Naive B cell (primary cell): Measurements from ENCODE around the gene PIP4P1. TPM values are rescaled to one million over a fixed set of nuclear protein-coding genes. Genes with fewer than 3 reads are reported as not detected.

Experiments
- ATAC-seq, 2 donors: fragments of 150-1000 bp; cut with Tn5 transposase; 2 replicates each; pipeline ENCODE4 v1.10.0; 2021; ENCODE audit warnings: low read depth in 2 of 2, mild to moderate bottlenecking in 2 of 2, moderate library complexity in 2 of 2
- DNase-seq: peaks from one replicate; pipeline ENCODE4 v3.0.0; 2022
- H3K27ac Mint-ChIP-seq, 6 donors: one replicate each; pipeline ENCODE4 v1.8.0; 2020 to 2022; ENCODE audit warnings: mild to moderate bottlenecking in 6 of 6, mixed read lengths in 6 of 6, moderate library complexity in 5 of 6, inconsistent platforms in 2 of 6
- H3K27me3 Mint-ChIP-seq, 3 donors: one replicate each; pipeline ENCODE4 v1.8.0; 2021 to 2022; ENCODE audit warnings: mixed read lengths in 3 of 3, mild to moderate bottlenecking in 1 of 3
- H3K36me3 Mint-ChIP-seq, 2 donors: one replicate each; pipeline ENCODE4 v1.8.0; 2020 to 2022; ENCODE audit warnings: mixed read lengths in 2 of 2, inconsistent platforms in 1 of 2, mild to moderate bottlenecking in 1 of 2
- H3K4me1 Mint-ChIP-seq, 3 donors: one replicate each; pipeline ENCODE4 v1.8.0; 2020 to 2022; ENCODE audit warnings: mixed read lengths in 3 of 3, inconsistent platforms in 1 of 3, mild to moderate bottlenecking in 1 of 3, moderate library complexity in 1 of 3
- H3K4me3 Mint-ChIP-seq, 8 donors: one replicate each; pipeline ENCODE4 v1.8.0; 2020 to 2022; ENCODE audit warnings: mild to moderate bottlenecking in 8 of 8, mixed read lengths in 8 of 8, moderate library complexity in 8 of 8, inconsistent platforms in 2 of 8
- H3K9me3 Mint-ChIP-seq, 7 donors: one replicate each; pipeline ENCODE4 v1.8.0; 2020 to 2022; ENCODE audit warnings: mixed read lengths in 7 of 7, mild to moderate bottlenecking in 5 of 7, inconsistent platforms in 2 of 7, moderate library complexity in 1 of 7
- polyA plus RNA-seq, 6 donors: library from polyadenylated mRNA; unstranded; fragments of 300-500 nt; fragmentation: Illumina TruSeq; gene quantifications; one replicate each; pipeline ENCODE4 v1.2.3, GENCODE V29; 2021; ENCODE audit warnings: low read depth in 6 of 6

The PIP4P1 gene
- polyA plus RNA-seq, 6 donors from 2014 or later = 40.1 to 67.6 (median 50.4) TPM

DNA sequence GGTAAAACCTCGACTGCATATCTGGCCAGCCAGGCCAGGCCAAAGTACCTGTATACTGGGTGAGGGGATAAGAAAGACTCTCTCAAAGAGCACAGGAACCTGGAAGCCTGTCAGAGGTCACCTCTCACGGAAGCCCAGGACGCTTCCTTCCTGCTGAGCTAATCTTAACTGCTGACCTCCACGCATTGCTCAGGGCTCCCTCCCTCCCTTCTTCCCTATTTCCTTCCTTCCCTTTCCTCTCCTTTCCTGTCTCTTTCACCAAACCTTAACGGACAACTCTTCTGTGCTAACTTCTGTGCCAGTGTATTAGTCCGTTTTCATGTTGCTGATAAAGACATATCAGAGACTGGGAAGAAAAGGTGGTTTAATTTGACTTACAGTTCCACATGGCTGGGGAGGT is 29.3 kb upstream of the PIP4P1 start:
- H3K27me3 Mint-ChIP-seq = no peaks in the 10 kb centered on the region
- ATAC-seq (no peak), DNase-seq (no peak)
- peaks cover 67 to 81% (median 69%) of the 10 kb centered on the region in 3 donors for H3K4me1 Mint-ChIP-seq
- peak overlapping the region; percentile 1 to 89 (median 60) for H3K27ac Mint-ChIP-seq
- H3K9me3 Mint-ChIP-seq = peaks cover 0 to 4% (median 0%) of the 10 kb centered on the region in 7 donors
- peak overlapping the region in 7 of 8 donors; percentile 45 to 81 (median 75) for H3K4me3 Mint-ChIP-seq
- H3K36me3 Mint-ChIP-seq = no peaks in the 10 kb centered on the region

DNA sequence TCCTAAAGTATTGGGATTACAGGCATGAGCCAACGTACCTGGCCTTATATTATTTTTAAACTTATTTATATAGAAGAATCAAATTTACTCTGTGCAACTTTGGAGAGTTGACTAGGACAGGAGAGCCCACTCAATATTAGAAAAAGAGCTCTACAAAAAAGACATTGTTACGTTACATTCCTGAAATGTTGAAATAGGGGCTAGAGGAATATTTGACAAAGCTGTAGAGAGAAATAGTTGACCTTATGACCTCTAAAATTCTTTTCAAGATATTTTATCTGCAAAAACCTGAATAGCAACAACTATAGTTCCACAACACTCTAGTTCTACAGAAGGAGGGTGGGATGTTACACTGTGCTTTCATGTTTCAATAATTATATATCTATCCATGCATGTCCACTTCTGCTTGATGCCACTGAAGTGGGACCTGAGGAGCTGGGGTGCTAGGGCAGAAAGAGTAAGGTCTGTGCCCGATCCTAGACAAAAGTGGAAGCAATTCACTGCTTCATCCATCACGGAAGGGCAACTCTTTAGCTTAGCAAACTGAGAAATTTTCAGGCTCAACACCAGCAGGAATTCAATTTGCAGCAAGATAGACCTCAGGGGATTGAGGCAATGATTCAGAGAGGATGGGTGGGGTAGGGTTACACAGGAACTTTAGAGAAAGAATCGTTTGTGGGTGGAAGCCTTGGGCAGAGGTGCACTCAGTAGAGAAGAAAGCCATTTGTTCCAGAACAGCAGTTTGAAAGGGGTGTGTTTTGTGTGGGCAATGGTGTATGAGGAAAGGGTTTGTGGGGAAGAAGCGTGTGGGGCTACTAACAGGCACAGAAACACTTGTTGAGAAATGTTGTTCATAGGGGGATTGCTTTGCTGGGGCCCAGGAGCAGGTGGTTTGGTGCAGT is 28.1 kb upstream of the PIP4P1 start:
- H3K27ac Mint-ChIP-seq = peak overlapping the region; percentile 36 to 92 (median 62)
- H3K4me3 Mint-ChIP-seq = peak overlapping the region; percentile 67 to 86 (median 80)
- H3K27me3 Mint-ChIP-seq = no peaks in the 10 kb centered on the region
- DNase-seq (peak; percentile 36), ATAC-seq (peak; percentile 77 to 84)
- H3K36me3 Mint-ChIP-seq = no peaks in the 10 kb centered on the region
- peaks cover 0 to 4% (median 0%) of the 10 kb centered on the region in 7 donors for H3K9me3 Mint-ChIP-seq
- peaks cover 58 to 75% (median 61%) of the 10 kb centered on the region in 3 donors for H3K4me1 Mint-ChIP-seq

DNA sequence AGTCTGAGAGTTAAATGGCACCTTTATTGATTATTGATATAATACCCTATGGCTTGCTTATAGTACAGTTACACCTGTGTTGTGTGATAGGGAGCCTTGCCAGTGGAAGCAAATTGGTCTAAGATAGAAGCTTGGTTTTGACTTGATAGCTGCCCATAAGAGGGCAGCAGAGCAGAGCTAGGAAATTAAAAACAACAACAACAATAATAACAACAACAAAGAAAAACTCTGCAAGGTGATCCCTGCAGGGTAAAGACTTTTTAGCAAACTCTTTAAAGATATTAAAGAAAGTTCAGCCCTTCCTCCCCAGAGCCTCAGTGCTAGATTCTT is 26.1 kb upstream of the PIP4P1 start:
- Mint-ChIP-seq H3K27ac (peak overlapping the region in 1 of 6 donors; percentile 37), H3K36me3 (no peaks in the 10 kb centered on the region), H3K27me3 (no peaks in the 10 kb centered on the region), H3K4me1 (peaks cover 50 to 58% (median 51%) of the 10 kb centered on the region in 3 donors), H3K4me3 (peak overlapping the region in 4 of 8 donors; percentile 13 to 83 (median 46)), H3K9me3 (peaks cover 0 to 4% (median 0%) of the 10 kb centered on the region in 7 donors)
- ATAC-seq (no peak), DNase-seq (no peak)

DNA sequence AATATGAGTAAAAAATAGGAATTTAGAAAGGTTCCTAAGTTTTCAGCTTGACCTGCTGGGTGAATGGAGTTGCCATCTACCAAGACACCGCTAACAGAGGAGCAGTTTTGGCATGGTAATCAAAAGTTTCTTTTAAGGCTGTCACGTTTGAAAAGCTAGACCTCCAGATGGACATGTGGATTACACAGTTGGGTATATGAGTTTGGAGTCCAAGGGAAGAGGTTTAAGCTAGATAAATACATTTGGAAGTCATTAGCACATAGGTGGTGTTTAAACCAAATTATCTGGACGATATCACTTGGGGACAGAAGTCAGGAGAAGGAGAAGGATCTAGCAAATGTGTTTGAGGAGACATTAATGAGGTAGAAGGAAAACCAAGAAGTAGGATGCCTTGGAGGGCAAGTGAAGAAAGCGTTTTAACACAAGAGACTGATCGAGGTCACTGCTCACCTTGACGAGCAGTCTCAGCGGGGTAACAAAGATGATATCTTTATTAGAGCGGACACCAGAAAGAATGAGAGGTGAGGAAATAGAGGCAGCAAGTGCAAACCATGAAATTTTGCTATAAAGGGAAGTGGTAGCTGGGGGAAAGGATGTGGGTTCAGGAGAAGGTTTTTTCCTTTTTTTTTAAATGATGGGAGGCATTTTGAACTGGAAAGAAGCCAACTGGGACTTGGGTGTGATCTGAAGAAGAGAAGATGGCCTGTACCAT is 25.6 kb upstream of the PIP4P1 start:
- Mint-ChIP-seq H3K9me3 (peaks cover 0 to 4% (median 0%) of the 10 kb centered on the region in 7 donors), H3K27ac (peak overlapping the region in 1 of 6 donors; percentile 37), H3K4me3 (peak overlapping the region in 5 of 8 donors; percentile 13 to 83 (median 47)), H3K4me1 (peaks cover 50 to 53% (median 53%) of the 10 kb centered on the region in 3 donors), H3K27me3 (no peaks in the 10 kb centered on the region), H3K36me3 (no peaks in the 10 kb centered on the region)
- DNase-seq = no peak
- no peak for ATAC-seq

DNA sequence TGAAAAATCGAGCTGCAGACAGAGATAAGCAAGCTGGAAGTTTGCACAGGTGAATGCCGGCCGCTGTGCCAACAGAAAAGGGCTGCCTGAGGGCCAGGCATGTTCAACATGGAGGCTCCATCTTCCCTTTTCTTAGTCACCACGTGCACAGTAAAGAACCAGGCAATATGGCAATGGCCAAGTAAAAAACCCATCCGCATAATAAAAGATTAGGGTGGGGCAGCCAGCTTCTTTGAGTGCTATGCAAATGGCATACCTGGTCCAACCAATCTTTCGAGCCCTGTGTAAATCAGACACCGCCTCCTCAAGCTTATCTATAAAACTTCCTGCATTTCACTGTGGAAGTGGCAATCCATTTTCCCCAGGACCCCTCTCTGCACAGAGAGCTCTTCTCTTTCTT is 24.7 kb upstream of the PIP4P1 start:
- Mint-ChIP-seq H3K4me1 (peaks cover 41 to 48% (median 46%) of the 10 kb centered on the region in 3 donors), H3K27ac (peak overlapping the region in 1 of 6 donors; percentile 16), H3K9me3 (peaks cover 0 to 4% (median 0%) of the 10 kb centered on the region in 7 donors), H3K27me3 (no peaks in the 10 kb centered on the region), H3K36me3 (no peaks in the 10 kb centered on the region), H3K4me3 (no peak overlapping the region)
- DNase-seq = no peak
- ATAC-seq = no peak

DNA sequence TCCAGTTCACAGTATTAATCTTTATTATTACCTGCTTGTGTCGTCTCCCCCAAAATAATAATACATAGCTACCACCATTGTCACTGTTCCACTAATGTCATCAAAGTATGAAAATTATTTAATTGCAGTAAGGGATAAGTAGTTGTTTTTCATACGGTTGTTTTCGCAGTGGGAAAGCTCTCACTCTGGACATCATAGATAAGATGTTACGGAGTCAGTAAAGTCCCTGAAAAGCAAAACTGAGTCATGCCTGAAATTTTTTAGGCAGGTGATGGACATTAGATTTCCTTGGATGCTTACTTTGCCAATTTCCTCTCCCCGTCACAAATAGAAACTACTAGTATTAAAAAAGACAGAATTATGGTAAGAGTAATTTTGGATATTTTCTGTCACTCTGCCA is 21.1 kb upstream of the PIP4P1 start:
- Mint-ChIP-seq H3K9me3 (peaks cover 0 to 7% (median 0%) of the 10 kb centered on the region in 7 donors), H3K4me3 (no peak overlapping the region), H3K4me1 (peaks cover 26 to 40% (median 35%) of the 10 kb centered on the region in 3 donors), H3K27me3 (no peaks in the 10 kb centered on the region), H3K36me3 (peaks cover 0 to 6% of the 10 kb centered on the region in 2 donors), H3K27ac (peak overlapping the region in 1 of 6 donors; percentile 7)
- DNase-seq = no peak
- no peak for ATAC-seq

DNA sequence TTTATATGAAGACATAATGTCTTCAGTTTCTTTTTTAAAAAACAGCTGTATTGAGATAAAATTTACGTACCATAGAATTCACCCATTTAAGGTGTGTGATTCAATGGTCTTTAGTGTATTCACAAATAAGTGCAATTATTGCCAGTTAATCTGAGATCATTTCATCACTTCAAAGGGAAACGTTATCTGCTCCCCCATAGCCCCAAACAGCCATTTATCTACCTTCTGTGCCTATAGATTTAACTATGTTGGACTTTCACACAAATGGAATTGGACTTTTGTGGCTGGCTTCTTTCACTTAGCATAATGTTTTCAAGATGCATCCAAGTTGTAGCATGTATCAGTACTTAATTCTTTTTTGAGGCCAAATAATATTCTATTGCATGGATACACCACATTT is 17.7 kb upstream of the PIP4P1 start:
- Mint-ChIP-seq H3K27ac (peak overlapping the region in 3 of 6 donors; percentile 72 to 82 (median 80)), H3K4me1 (peaks cover 33 to 59% (median 45%) of the 10 kb centered on the region in 3 donors), H3K4me3 (no peak overlapping the region), H3K27me3 (no peaks in the 10 kb centered on the region), H3K36me3 (peaks cover 22 to 26% of the 10 kb centered on the region in 2 donors), H3K9me3 (peaks cover 0 to 4% (median 0%) of the 10 kb centered on the region in 7 donors)
- DNase-seq = no peak
- no peak for ATAC-seq

DNA sequence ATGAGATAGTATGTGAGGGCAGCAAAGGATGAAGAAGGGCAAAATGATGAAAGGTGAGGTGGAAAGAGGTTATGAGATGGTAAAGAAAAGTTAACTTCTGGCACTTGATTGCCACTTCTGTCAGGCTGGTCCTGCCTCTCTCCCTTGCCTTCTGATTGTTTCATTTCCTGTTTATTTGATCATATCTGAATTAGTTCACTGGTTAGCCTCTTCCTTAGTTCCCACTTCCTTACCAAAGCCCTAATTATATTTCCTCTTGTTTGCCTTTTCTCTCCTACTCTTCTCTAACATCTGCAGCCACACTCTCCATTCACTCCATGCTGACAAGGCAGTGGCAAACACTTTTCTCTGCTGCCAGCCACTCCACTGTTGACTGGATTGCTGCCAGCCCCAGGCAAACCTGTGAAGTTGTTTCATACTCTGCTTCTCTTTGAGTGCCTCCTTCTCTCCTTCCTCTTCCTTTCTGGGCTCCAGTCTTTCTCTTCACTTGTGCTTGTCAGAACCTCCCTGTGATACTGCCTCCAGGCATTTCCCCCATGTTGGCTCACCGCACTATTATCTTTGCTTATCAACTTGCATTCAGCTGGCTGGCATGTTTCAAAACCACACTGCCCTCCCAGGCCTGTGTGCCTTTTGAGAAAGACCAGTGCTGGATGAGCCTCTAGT is 16.1 kb upstream of the PIP4P1 start:
- H3K27me3 Mint-ChIP-seq = no peaks in the 10 kb centered on the region
- ATAC-seq = peak; percentile 92 to 93
- peaks cover 24 to 36% of the 10 kb centered on the region in 2 donors for H3K36me3 Mint-ChIP-seq
- H3K4me1 Mint-ChIP-seq = peaks cover 41 to 73% (median 55%) of the 10 kb centered on the region in 3 donors
- peak overlapping the region; percentile 48 to 86 (median 68) for H3K4me3 Mint-ChIP-seq
- DNase-seq = peak; percentile 53
- H3K9me3 Mint-ChIP-seq = peaks cover 0 to 4% (median 0%) of the 10 kb centered on the region in 7 donors
- peak overlapping the region; percentile 10 to 92 (median 74) for H3K27ac Mint-ChIP-seq

DNA sequence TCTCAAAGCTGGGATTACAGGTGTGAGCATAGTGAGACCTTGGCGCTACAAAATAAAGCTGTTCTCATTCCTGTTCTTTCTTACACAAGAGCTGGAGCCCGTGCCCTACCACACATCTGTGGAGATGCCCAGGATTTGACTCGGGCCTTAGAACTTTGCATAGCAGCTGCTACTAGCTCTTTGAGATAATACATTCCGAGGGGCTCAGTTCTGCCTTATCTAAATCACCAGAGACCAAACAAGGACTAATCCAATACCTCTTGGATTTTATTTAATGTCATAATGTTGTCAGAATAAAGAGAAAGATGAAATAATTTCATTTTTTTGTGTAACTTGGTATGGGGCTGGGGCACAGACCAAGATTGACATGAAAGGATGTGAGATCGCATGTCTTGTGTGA is 15.5 kb upstream of the PIP4P1 start:
- DNase-seq = no peak
- peak overlapping the region; percentile 48 to 86 (median 60) for H3K4me3 Mint-ChIP-seq
- H3K9me3 Mint-ChIP-seq = peaks cover 0 to 4% (median 0%) of the 10 kb centered on the region in 7 donors
- no peaks in the 10 kb centered on the region for H3K27me3 Mint-ChIP-seq
- no peak for ATAC-seq
- H3K4me1 Mint-ChIP-seq = peaks cover 46 to 78% (median 55%) of the 10 kb centered on the region in 3 donors
- peak overlapping the region; percentile 1 to 92 (median 78) for H3K27ac Mint-ChIP-seq
- H3K36me3 Mint-ChIP-seq = peaks cover 24 to 42% of the 10 kb centered on the region in 2 donors

DNA sequence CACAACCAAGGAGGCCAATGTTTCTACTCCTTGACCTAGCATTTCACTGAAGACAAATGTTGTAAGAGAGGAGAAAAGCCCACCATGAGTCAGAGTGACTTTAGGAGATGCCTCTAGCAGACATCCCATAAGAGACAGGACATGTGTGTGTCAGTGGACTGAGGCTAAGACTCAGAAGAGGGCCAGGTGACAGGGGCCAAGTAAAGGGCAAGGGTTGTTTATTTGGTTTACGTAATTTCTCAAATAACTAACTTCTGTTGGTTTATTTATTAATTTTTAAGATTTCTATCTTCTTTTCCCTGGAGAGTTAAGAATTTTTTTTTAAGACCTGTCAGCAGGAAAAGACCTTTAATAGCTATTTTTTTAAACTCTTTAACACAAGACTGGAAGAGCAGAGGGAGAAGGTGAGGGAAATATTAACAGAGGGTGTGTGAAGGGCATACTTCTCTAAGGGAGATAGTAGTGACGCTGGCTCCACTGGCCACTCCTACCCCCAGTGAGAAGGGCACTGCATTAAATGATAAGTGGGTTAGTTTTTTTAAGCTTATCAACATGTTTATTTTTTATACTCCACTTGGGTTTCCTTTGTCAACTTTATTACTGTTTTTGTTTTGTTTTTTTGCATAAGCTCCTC is 11.4 kb upstream of the PIP4P1 start:
- Mint-ChIP-seq H3K27ac (peak overlapping the region; percentile 30 to 88 (median 72)), H3K4me1 (peaks cover 58 to 79% (median 65%) of the 10 kb centered on the region in 3 donors), H3K4me3 (peak overlapping the region in 5 of 8 donors; percentile 44 to 83 (median 75)), H3K9me3 (peaks cover 0 to 2% (median 0%) of the 10 kb centered on the region in 7 donors), H3K36me3 (peaks cover 19 to 43% of the 10 kb centered on the region in 2 donors), H3K27me3 (no peaks in the 10 kb centered on the region)
- ATAC-seq (no peak), DNase-seq (no peak)

DNA sequence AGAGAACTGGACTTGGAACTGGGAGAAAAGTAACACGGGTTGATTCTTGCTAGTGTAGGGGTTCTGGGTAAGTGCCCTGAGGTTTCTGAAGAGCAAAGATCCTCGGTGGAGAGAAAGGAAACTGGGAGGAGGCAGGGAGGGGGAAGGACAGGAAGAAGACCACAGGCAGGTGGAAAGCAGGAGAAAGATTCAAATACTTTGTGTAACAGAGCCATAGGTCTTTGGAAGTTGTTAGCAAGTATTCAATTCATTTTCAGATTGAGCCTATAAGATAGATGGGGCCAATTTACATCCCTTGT is 9.3 kb upstream of the PIP4P1 start:
- peak overlapping the region; percentile 94 to 100 (median 99) for H3K4me3 Mint-ChIP-seq
- H3K27me3 Mint-ChIP-seq = no peaks in the 10 kb centered on the region
- no peak for ATAC-seq
- H3K36me3 Mint-ChIP-seq = peaks cover 19 to 32% of the 10 kb centered on the region in 2 donors
- peaks cover 44 to 59% (median 52%) of the 10 kb centered on the region in 3 donors for H3K4me1 Mint-ChIP-seq
- no peak for DNase-seq
- peaks cover 0 to 2% (median 0%) of the 10 kb centered on the region in 7 donors for H3K9me3 Mint-ChIP-seq
- peak overlapping the region; percentile 95 to 99 (median 97) for H3K27ac Mint-ChIP-seq

DNA sequence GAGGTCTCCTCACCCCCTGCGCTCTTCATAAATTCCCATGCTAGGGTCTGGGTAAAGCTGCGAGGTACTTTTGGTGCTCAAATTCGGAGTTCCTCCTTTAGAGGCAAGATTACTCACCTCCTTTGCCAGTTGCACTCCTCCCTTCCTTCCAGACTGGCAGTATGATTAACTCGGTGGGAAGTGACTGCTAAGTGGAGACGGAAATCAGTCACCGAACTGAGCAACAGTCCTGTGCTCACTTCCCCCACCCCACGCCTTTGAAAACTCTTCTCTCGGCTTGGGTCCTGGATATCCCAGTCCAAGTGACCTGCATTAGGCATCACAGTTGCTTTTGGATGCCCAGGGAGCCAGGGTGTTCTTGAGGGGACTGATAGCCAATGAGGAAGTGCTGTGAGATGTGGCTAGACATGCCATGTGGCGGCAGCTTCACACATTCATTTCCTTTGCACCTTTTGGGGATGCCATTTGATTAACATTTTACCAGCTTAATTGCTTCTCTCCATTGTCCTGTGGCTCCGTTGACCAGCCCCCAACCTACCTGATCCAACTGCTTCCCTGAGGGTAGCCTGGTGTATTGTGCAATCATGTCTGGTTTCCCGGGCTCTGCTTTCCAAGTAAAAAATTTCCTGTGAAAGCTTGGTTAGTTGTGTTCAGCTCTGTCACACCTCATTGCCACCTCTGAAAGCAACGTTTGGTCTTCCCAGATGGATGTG is 8.8 kb upstream of the PIP4P1 start:
- peak; percentile 40 for DNase-seq
- H3K27me3 Mint-ChIP-seq = no peaks in the 10 kb centered on the region
- peak overlapping the region; percentile 94 to 100 (median 99) for H3K4me3 Mint-ChIP-seq
- peaks cover 14 to 28% of the 10 kb centered on the region in 2 donors for H3K36me3 Mint-ChIP-seq
- H3K9me3 Mint-ChIP-seq = peaks cover 0 to 2% (median 0%) of the 10 kb centered on the region in 7 donors
- H3K4me1 Mint-ChIP-seq = peaks cover 42 to 58% (median 53%) of the 10 kb centered on the region in 3 donors
- peak; percentile 22 to 29 for ATAC-seq
- peak overlapping the region; percentile 95 to 99 (median 97) for H3K27ac Mint-ChIP-seq
